Activated CD4-positive, alpha-beta memory T cell treated with anti-CD3 and anti-CD28 coated beads for 36 hours (primary cell): ENCODE data around the gene KCNMB2. TPM values are rescaled to one million over a fixed set of nuclear protein-coding genes. Genes with fewer than 3 reads are reported as not detected.

Source experiments
- CTCF ChIA-PET: fragments of 350-600 bp; sonication (Branson Sonifier 250); formaldehyde crosslinking; loops from one replicate; lab custom pipeline; 2021; ENCODE audit warnings: antibody characterized with exemption, inconsistent platforms; lab: Charles Lee
- POLR2A ChIA-PET: fragments of 350-600 bp; sonication (Branson Sonifier 250); formaldehyde crosslinking; loops from one replicate; lab custom pipeline; 2021; ENCODE audit warnings: antibody characterized with exemption; lab: Charles Lee
- DNase-seq: peaks from one replicate; pipeline ENCODE4 v3.0.0-alpha.2; 2020
- H3K27ac Mint-ChIP-seq: one replicate; pipeline ENCODE4 v1.8.0; 2021; ENCODE audit warnings: mixed read lengths
- H3K27me3 Mint-ChIP-seq: one replicate; pipeline ENCODE4 v1.8.0; 2021; ENCODE audit warnings: mixed read lengths
- H3K36me3 Mint-ChIP-seq: one replicate; pipeline ENCODE4 v1.8.0; 2021; ENCODE audit warnings: mixed read lengths
- H3K4me1 Mint-ChIP-seq: one replicate; pipeline ENCODE4 v1.8.0; 2021; ENCODE audit warnings: low read depth, mixed read lengths
- H3K4me3 Mint-ChIP-seq: one replicate; pipeline ENCODE4 v1.8.0; 2021; ENCODE audit warnings: mild to moderate bottlenecking, mixed read lengths
- H3K9me3 Mint-ChIP-seq: one replicate; pipeline ENCODE4 v1.8.0; 2021; ENCODE audit warnings: mixed read lengths
- intact Hi-C: fragments of 100-400 bp; cut with micrococcal nuclease; formaldehyde crosslinking; loops from one replicate; pipeline ENCODE4 v1.15.1; 2023
- total RNA-seq, 2 experiments: library from RNA; stranded (reverse); gene quantifications; one replicate each; pipeline ENCODE4 v1.2.3, GENCODE V29; 2021

The KCNMB2 gene
- total RNA-seq, 2 experiments from 2014 or later, result not detected

GRCh38 chr3:178826435-178827123 lies 290.3 kb downstream of the KCNMB2 start:
- no peak for DNase-seq
- no peaks in the 10 kb centered on the region for H3K4me1 Mint-ChIP-seq
- no peak overlapping the region for H3K27ac Mint-ChIP-seq
- no peak overlapping the region for H3K4me3 Mint-ChIP-seq
- ChIA-PET POLR2A (no interaction called here), CTCF (no interaction called here)
- H3K27me3 Mint-ChIP-seq, result peaks cover 2% of the 10 kb centered on the region
- H3K9me3 Mint-ChIP-seq, result no peaks in the 10 kb centered on the region
- H3K36me3 Mint-ChIP-seq, result no peaks in the 10 kb centered on the region
- intact Hi-C loops, result no loop called here

GRCh38 chr3:178827285-178827856 lies 291.1 kb downstream of the KCNMB2 start:
- Mint-ChIP-seq H3K36me3 (no peaks in the 10 kb centered on the region), H3K27ac (no peak overlapping the region), H3K9me3 (no peaks in the 10 kb centered on the region), H3K4me1 (no peaks in the 10 kb centered on the region), H3K4me3 (no peak overlapping the region), H3K27me3 (peaks cover 2% of the 10 kb centered on the region)
- ChIA-PET POLR2A (no interaction called here), CTCF (no interaction called here)
- no peak for DNase-seq
- intact Hi-C loops, result no loop called here

GRCh38 chr3:178833695-178834094 lies 297.5 kb downstream of the KCNMB2 start:
- DNase-seq, result no peak
- no peaks in the 10 kb centered on the region for H3K9me3 Mint-ChIP-seq
- no peak overlapping the region for H3K27ac Mint-ChIP-seq
- no peaks in the 10 kb centered on the region for H3K4me1 Mint-ChIP-seq
- intact Hi-C loops, result no loop called here
- ChIA-PET CTCF (no interaction called here), POLR2A (no interaction called here)
- peaks cover 2% of the 10 kb centered on the region for H3K27me3 Mint-ChIP-seq
- no peak overlapping the region for H3K4me3 Mint-ChIP-seq
- H3K36me3 Mint-ChIP-seq, result no peaks in the 10 kb centered on the region

- H3K36me3 Mint-ChIP-seq, result no peaks in the 10 kb centered on the region
- no peak overlapping the region for H3K4me3 Mint-ChIP-seq
- intact Hi-C loops, result no loop called here
- H3K27ac Mint-ChIP-seq, result no peak overlapping the region
- DNase-seq, result no peak
- no peaks in the 10 kb centered on the region for H3K4me1 Mint-ChIP-seq
- ChIA-PET CTCF (no interaction called here), POLR2A (no interaction called here)
- no peaks in the 10 kb centered on the region for H3K9me3 Mint-ChIP-seq
- peaks cover 2% of the 10 kb centered on the region for H3K27me3 Mint-ChIP-seq
Measured at GRCh38 chr3:178835033-178835432, 298.8 kb downstream of the KCNMB2 start.

- no peaks in the 10 kb centered on the region for H3K9me3 Mint-ChIP-seq
- ChIA-PET CTCF (no interaction called here), POLR2A (no interaction called here)
- H3K4me1 Mint-ChIP-seq, result no peaks in the 10 kb centered on the region
- intact Hi-C loops, result no loop called here
- no peaks in the 10 kb centered on the region for H3K27me3 Mint-ChIP-seq
- no peaks in the 10 kb centered on the region for H3K36me3 Mint-ChIP-seq
- DNase-seq, result no peak
- no peak overlapping the region for H3K27ac Mint-ChIP-seq
- no peak overlapping the region for H3K4me3 Mint-ChIP-seq
Measured at GRCh38 chr3:178837512-178837911, 301.3 kb downstream of the KCNMB2 start.

- ChIA-PET POLR2A (no interaction called here), CTCF (no interaction called here)
- Mint-ChIP-seq H3K27ac (no peak overlapping the region), H3K27me3 (no peaks in the 10 kb centered on the region), H3K9me3 (no peaks in the 10 kb centered on the region), H3K4me3 (no peak overlapping the region), H3K4me1 (no peaks in the 10 kb centered on the region), H3K36me3 (no peaks in the 10 kb centered on the region)
- intact Hi-C loops, result no loop called here
- no peak for DNase-seq
Measured at GRCh38 chr3:178840586-178840985, 304.4 kb downstream of the KCNMB2 start.

GRCh38 chr3:178841011-178841410 lies 304.8 kb downstream of the KCNMB2 start:
- intact Hi-C loops, result no loop called here
- Mint-ChIP-seq H3K27me3 (no peaks in the 10 kb centered on the region), H3K27ac (no peak overlapping the region), H3K4me1 (no peaks in the 10 kb centered on the region), H3K9me3 (no peaks in the 10 kb centered on the region), H3K36me3 (no peaks in the 10 kb centered on the region), H3K4me3 (no peak overlapping the region)
- ChIA-PET CTCF (no interaction called here), POLR2A (no interaction called here)
- DNase-seq, result no peak

GRCh38 chr3:178844916-178845315 lies 308.7 kb downstream of the KCNMB2 start:
- Mint-ChIP-seq H3K4me3 (no peak overlapping the region), H3K27ac (no peak overlapping the region), H3K4me1 (no peaks in the 10 kb centered on the region), H3K9me3 (no peaks in the 10 kb centered on the region), H3K36me3 (no peaks in the 10 kb centered on the region), H3K27me3 (no peaks in the 10 kb centered on the region)
- POLR2A ChIA-PET, result no interaction called here
- CTCF ChIA-PET, result no interaction called here
- DNase-seq, result no peak
- intact Hi-C loops, result no loop called here

- Mint-ChIP-seq H3K9me3 (no peaks in the 10 kb centered on the region), H3K4me1 (no peaks in the 10 kb centered on the region), H3K27me3 (no peaks in the 10 kb centered on the region), H3K36me3 (no peaks in the 10 kb centered on the region), H3K27ac (no peak overlapping the region), H3K4me3 (no peak overlapping the region)
- DNase-seq, result no peak
- intact Hi-C loops, result no loop called here
- POLR2A ChIA-PET, result no interaction called here
- CTCF ChIA-PET, result no interaction called here
Measured at GRCh38 chr3:178845420-178846118, 309.3 kb downstream of the KCNMB2 start.

- intact Hi-C loops, result no loop called here
- DNase-seq, result no peak
- Mint-ChIP-seq H3K4me3 (no peak overlapping the region), H3K4me1 (no peaks in the 10 kb centered on the region), H3K36me3 (no peaks in the 10 kb centered on the region), H3K9me3 (no peaks in the 10 kb centered on the region), H3K27ac (no peak overlapping the region), H3K27me3 (no peaks in the 10 kb centered on the region)
- ChIA-PET CTCF (no interaction called here), POLR2A (no interaction called here)
Measured at GRCh38 chr3:178847190-178847589, 311.0 kb downstream of the KCNMB2 start.

GRCh38 chr3:178849199-178849910 lies 313.1 kb downstream of the KCNMB2 start:
- intact Hi-C loops, result no loop called here
- H3K4me3 Mint-ChIP-seq, result no peak overlapping the region
- H3K9me3 Mint-ChIP-seq, result no peaks in the 10 kb centered on the region
- no peaks in the 10 kb centered on the region for H3K27me3 Mint-ChIP-seq
- no peak overlapping the region for H3K27ac Mint-ChIP-seq
- POLR2A ChIA-PET, result no interaction called here
- no peak for DNase-seq
- CTCF ChIA-PET, result no interaction called here
- no peaks in the 10 kb centered on the region for H3K36me3 Mint-ChIP-seq
- H3K4me1 Mint-ChIP-seq, result no peaks in the 10 kb centered on the region

- H3K27ac Mint-ChIP-seq, result no peak overlapping the region
- H3K9me3 Mint-ChIP-seq, result no peaks in the 10 kb centered on the region
- intact Hi-C loops, result no loop called here
- DNase-seq, result no peak
- POLR2A ChIA-PET, result no interaction called here
- H3K4me3 Mint-ChIP-seq, result no peak overlapping the region
- no peaks in the 10 kb centered on the region for H3K36me3 Mint-ChIP-seq
- CTCF ChIA-PET, result no interaction called here
- no peaks in the 10 kb centered on the region for H3K27me3 Mint-ChIP-seq
- H3K4me1 Mint-ChIP-seq, result no peaks in the 10 kb centered on the region
Measured at GRCh38 chr3:178850450-178851190, 314.4 kb downstream of the KCNMB2 start.
